IMR-90 (cell line): ENCODE measurements around the gene AK1. TPM values are rescaled to one million over a fixed set of nuclear protein-coding genes. Genes with fewer than 3 reads are reported as not detected.

ENCODE experiments used
- ATAC-seq: fragments of 200-7000 bp; cut with Tn5 transposase; 2 replicates; pipeline ENCODE4 v1.9.1; 2020; ENCODE audit warnings: low read depth, mild to moderate bottlenecking, moderate library complexity
- BruUV-seq: library from RNA; stranded (reverse); fragments of 400-500 nt; replicated peaks from 2 replicates; lab custom pipeline; 2021; lab: Mats Ljungman, UMichigan
- CTCF ChIA-PET: fragments of 300-600 bp; formaldehyde crosslinking; extraction: SDS; loops from one replicate; lab custom pipeline; 2021; ENCODE audit warnings: antibody characterized with exemption; lab: Yijun Ruan, JAX
- POLR2A ChIA-PET: fragments of 300-600 bp; sonication (Branson Sonifier 250); formaldehyde crosslinking; loops from one replicate; lab custom pipeline; 2022; ENCODE audit warnings: antibody characterized with exemption; ENCODE audit not compliant: unreplicated experiment; lab: Charles Lee
- DNase-seq: peaks from one replicate; pipeline ENCODE4 v3.0.0; 2013
- H2AFZ ChIP-seq: replicated peaks from 2 replicates; pipeline ENCODE3; 2013; ENCODE audit warnings: low read length, mild to moderate bottlenecking; ENCODE audit not compliant: poor library complexity
- H2AK5ac ChIP-seq: 2 replicates; pipeline ENCODE4 v1.6.1; 2013; ENCODE audit warnings: low read depth, low read length, inconsistent platforms
- H2AK9ac ChIP-seq: replicated peaks from 2 replicates; pipeline ENCODE3; 2013; ENCODE audit warnings: mild to moderate bottlenecking, low read depth, low read length, moderate library complexity; ENCODE audit not compliant: poor library complexity
- H2BK120ac ChIP-seq: 2 replicates; pipeline ENCODE4 v1.6.1; 2013; ENCODE audit warnings: low read depth, low read length, inconsistent platforms
- H2BK15ac ChIP-seq: 3 replicates; pipeline ENCODE4 v1.6.1; 2013; ENCODE audit warnings: low read depth, low read length, inconsistent platforms
- H2BK20ac ChIP-seq: 2 replicates; pipeline ENCODE4 v1.6.1; 2013; ENCODE audit warnings: low read depth, mild to moderate bottlenecking, inconsistent platforms, low read length, moderate library complexity
- H2BK5ac ChIP-seq: 2 replicates; pipeline ENCODE4 v1.6.1; 2013; ENCODE audit warnings: mild to moderate bottlenecking, low read depth, low read length, inconsistent platforms; ENCODE audit not compliant: poor library complexity, severe bottlenecking
- H3K14ac ChIP-seq: replicated peaks from 2 replicates; pipeline ENCODE4 v1.6.1; 2013; ENCODE audit warnings: low read depth, low read length, inconsistent platforms
- H3K18ac ChIP-seq: 2 replicates; pipeline ENCODE4 v1.6.1; 2013; ENCODE audit warnings: low read depth, low read length, control low read depth
- H3K23ac ChIP-seq: 2 replicates; pipeline ENCODE4 v1.6.1; 2013; ENCODE audit warnings: low read depth, low read length, inconsistent platforms
- H3K27ac ChIP-seq: 2 replicates; pipeline ENCODE4 v1.5.1; 2013; ENCODE audit warnings: mild to moderate bottlenecking, control low read depth, low read length; ENCODE audit not compliant: insufficient read depth
- H3K27me3 ChIP-seq: 2 replicates; pipeline ENCODE4 v1.6.1; 2013; ENCODE audit warnings: low read length; ENCODE audit not compliant: control insufficient read depth, insufficient read depth
- H3K36me3 ChIP-seq: 2 replicates; pipeline ENCODE4 v1.6.1; 2013; ENCODE audit warnings: low read length, mixed read lengths; ENCODE audit not compliant: control insufficient read depth, insufficient read depth
- H3K4ac ChIP-seq: 2 replicates; pipeline ENCODE4 v1.6.1; 2013; ENCODE audit warnings: low read depth, low read length, inconsistent platforms
- H3K4me1 ChIP-seq: 2 replicates; pipeline ENCODE4 v1.6.1; 2013; ENCODE audit warnings: low read length, mixed read lengths; ENCODE audit not compliant: control insufficient read depth, insufficient read depth
- H3K4me2 ChIP-seq: 2 replicates; pipeline ENCODE4 v1.6.1; 2013; ENCODE audit warnings: low read depth, mild to moderate bottlenecking, control low read depth, low read length, moderate library complexity
- H3K4me3 ChIP-seq: 2 replicates; pipeline ENCODE4 v1.5.1; 2013; ENCODE audit warnings: low read depth, mild to moderate bottlenecking, control low read depth, low read length, moderate library complexity; ENCODE audit not compliant: insufficient read depth
- H3K56ac ChIP-seq: 2 replicates; pipeline ENCODE4 v1.6.1; 2013; ENCODE audit warnings: low read length, inconsistent platforms; ENCODE audit not compliant: insufficient read depth; ENCODE audit errors: extremely low read depth
- H3K79me1 ChIP-seq, 2 experiments: 2 replicates each; pipeline ENCODE4 v1.6.1; 2013; ENCODE audit warnings: low read length in 2 of 2, inconsistent platforms in 1 of 2, low read depth in 1 of 2
- H3K9ac ChIP-seq: 2 replicates; pipeline ENCODE4 v1.6.1; 2013; ENCODE audit warnings: low read depth, low read length, control low read depth
- H3K9me1 ChIP-seq: 2 replicates; pipeline ENCODE4 v1.6.1; 2013; ENCODE audit warnings: low read length, inconsistent platforms; ENCODE audit not compliant: insufficient read depth
- H3K9me3 ChIP-seq: 2 replicates; pipeline ENCODE4 v1.6.1; 2013; ENCODE audit warnings: low read length; ENCODE audit not compliant: control insufficient read depth, insufficient read depth
- H4K20me1 ChIP-seq: 2 replicates; pipeline ENCODE4 v1.6.1; 2013; ENCODE audit warnings: low read length, inconsistent platforms; ENCODE audit not compliant: insufficient read depth
- H4K5ac ChIP-seq: 2 replicates; pipeline ENCODE4 v1.6.1; 2013; ENCODE audit warnings: mild to moderate bottlenecking, low read depth, low read length, control low read depth
- H4K8ac ChIP-seq, 2 experiments: 2 replicates each; pipeline ENCODE4 v1.6.1; 2013; ENCODE audit warnings: low read depth in 2 of 2, low read length in 2 of 2, control low read depth in 1 of 2, inconsistent platforms in 1 of 2
- H4K91ac ChIP-seq: 2 replicates; pipeline ENCODE4 v1.6.1; 2013; ENCODE audit warnings: low read depth, low read length, inconsistent platforms; ENCODE audit not compliant: insufficient read depth
- MAZ ChIP-seq: IDR thresholded peaks from 2 replicates; pipeline ENCODE4 v1.6.1; 2012; ENCODE audit warnings: low read depth, mild to moderate bottlenecking, low read length, improper control_type of control experiment, moderate library complexity, borderline replicate concordance
- SMC3 ChIP-seq: fragments of 150-350 bp; IDR thresholded peaks from 2 replicates; pipeline ENCODE4 v1.6.1; 2016; ENCODE audit warnings: low read depth, mild to moderate bottlenecking, antibody characterized with exemption, low read length, moderate library complexity
- WGBS, 2 experiments: methylation state at CpG; one replicate each; pipeline versions ENCODE4 v1.1.5 to v1.1.7; 2013; ENCODE audit warnings: missing lambda C conversion rate in 2 of 2; ENCODE audit not compliant: insufficient read length in 1 of 2; ENCODE audit errors: extremely low coverage in 2 of 2; 5-methylcytosine and 5-hydroxymethylcytosine counted together
- dilution Hi-C: fragments of 300-500 bp; cut with HindIII; formaldehyde crosslinking; loops from one replicate; pipeline ENCODE4 v1.14.3; 2018; ENCODE audit warnings: low sequenced_read_pairs; ENCODE audit not compliant: unreplicated experiment
- in situ Hi-C: fragments of 300-500 bp; cut with MboI; formaldehyde crosslinking; loops from 3 replicates; pipeline ENCODE4 v1.14.3; 2019; ENCODE audit warnings: low sequenced_read_pairs, inconsistent platforms, mixed read lengths
- intact Hi-C: fragments of 100-400 bp; cut with micrococcal nuclease; formaldehyde crosslinking; loops from 2 replicates; pipeline ENCODE4 v1.10.0; 2022
- polyA plus RNA-seq, 3 experiments: library from polyadenylated mRNA; depleted of rRNA; stranded (reverse); fragments of >200 nt; gene quantifications; 2 replicates each; pipeline ENCODE4 v1.2.3, GENCODE V29; 2012; ENCODE audit warnings: low replicate concordance in 1 of 3
- total RNA-seq: library from RNA; depleted of rRNA; stranded (reverse); fragments of >200 nt; gene quantifications from 2 replicates; pipeline ENCODE4 v1.2.3, GENCODE V29; 2012
- TF ChIP-seq, protein P1 (sequence below): conservative IDR thresholded peaks from 2 replicates; pipeline ENCODE4 v1.5.1; 2012; ENCODE audit warnings: mild to moderate bottlenecking, low read depth, low read length, improper control_type of control experiment

AK1 gene
- total and polyA plus RNA-seq, 2 of the 4 experiments (the other 2 are of a cell fraction): 44.8 to 119 TPM

DNA sequence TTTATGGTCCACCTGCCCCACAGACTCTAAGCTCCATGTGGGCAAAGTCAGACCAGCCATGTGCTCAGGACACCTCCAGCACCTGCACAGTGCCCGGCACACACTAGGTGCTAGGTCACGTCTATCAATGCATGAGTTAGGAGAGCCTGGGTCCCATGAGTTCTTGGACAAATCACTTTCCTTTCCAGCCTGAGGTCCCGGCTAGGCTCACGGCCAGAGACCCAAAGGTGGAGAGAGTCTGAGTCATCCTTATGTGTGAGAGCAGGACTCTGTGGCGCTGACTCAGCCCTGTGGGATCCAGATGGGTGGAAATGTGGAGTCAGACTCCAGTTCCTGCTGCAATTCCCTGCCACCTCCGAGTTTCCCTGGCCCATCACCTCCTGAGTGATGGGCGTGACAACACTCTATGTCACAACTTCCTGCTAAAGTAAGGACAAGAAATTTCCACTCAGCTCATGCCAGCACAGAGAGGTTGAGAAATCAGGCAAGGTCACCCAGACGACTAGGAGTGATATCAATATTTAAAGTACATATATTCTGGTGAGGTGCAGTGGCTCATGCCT is 41.9 kb upstream of the AK1 start (continued):
- no peak for TF ChIP-seq SMC3

DNA sequence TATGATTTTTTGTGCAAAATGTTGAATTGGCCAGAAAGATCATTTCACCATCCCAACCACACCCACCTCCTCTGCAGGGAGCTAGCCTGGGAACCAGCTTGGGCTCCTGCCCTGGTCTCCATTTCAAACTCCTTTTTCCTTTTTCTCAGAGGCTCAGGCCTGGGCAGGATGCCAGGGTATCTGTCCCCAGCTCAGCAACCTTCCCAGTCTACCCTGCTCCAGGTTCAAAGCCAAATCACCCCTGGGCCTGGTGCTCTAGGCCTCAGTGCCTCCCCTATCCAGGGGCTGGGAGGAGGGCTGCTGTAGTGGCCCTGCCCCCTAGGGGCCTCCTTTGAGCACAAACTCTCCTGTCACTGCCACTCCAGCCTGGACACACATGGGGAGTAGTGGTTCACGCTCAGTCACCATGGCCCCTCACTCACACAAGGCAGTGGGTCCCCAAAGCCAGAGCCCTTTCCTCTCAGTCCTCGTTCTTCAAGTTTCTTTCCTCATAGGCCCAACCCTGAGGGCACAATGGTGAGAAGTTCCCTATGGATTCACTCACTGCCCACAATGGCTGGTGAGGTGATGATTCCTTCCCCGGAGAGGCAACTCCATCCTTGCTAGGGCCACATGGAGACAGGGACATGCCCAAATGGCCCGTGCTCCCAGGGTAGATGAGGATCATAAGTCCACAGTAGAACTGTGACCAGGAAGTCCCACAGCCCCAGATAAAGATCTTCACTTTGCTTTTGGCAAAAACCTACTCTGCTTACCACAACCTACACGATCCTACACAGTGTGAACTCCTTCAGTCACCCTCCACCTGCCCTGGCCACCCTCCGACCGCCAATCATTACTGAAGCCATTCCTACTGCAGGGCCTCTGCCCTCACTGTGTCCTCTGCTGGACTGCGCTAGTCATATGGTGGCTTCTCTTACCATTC is 41.0 kb upstream of the AK1 start:
- ChIA-PET CTCF (interaction anchor here (1.4 kb wide), 1 partner anchor 184 kb away, joined by 6 read pairs; the partner anchor contains the start of gene TOR2A), POLR2A (no interaction called here)
- H2BK5ac ChIP-seq: peak overlapping the region; percentile 58
- no peak for DNase-seq
- peak overlapping the region; percentile 52 to 72 for H4K8ac ChIP-seq
- no peak overlapping the region; the same call in 1 of the 2 replicates for H3K56ac ChIP-seq
- no peak overlapping the region for H3K4me3 ChIP-seq
- peaks cover 30% of the 10 kb centered on the region for H3K4me1 ChIP-seq
- H2AK5ac ChIP-seq: peak overlapping the region; percentile 87
- no peak overlapping the region for H3K9ac ChIP-seq
- peak overlapping the region; percentile 56 for H3K23ac ChIP-seq
- 100% methylated on average over 3 of the region's 8 CpGs; no CpG with 5 or more reads in 1 of the 2 experiments for WGBS, 2 experiments
- no TSS peak for BruUV-seq
- peak overlapping the region; percentile 82 for H2AFZ ChIP-seq
- peak overlapping the region; percentile 96 for H2AK9ac ChIP-seq
- H3K9me1 ChIP-seq: peaks cover 17% of the 10 kb centered on the region
- H4K91ac ChIP-seq: peak overlapping the region; percentile 83
- H3K27me3 ChIP-seq: no peaks in the 10 kb centered on the region
- TF ChIP-seq MAZ: no peak
- TF ChIP-seq, protein P1, sequence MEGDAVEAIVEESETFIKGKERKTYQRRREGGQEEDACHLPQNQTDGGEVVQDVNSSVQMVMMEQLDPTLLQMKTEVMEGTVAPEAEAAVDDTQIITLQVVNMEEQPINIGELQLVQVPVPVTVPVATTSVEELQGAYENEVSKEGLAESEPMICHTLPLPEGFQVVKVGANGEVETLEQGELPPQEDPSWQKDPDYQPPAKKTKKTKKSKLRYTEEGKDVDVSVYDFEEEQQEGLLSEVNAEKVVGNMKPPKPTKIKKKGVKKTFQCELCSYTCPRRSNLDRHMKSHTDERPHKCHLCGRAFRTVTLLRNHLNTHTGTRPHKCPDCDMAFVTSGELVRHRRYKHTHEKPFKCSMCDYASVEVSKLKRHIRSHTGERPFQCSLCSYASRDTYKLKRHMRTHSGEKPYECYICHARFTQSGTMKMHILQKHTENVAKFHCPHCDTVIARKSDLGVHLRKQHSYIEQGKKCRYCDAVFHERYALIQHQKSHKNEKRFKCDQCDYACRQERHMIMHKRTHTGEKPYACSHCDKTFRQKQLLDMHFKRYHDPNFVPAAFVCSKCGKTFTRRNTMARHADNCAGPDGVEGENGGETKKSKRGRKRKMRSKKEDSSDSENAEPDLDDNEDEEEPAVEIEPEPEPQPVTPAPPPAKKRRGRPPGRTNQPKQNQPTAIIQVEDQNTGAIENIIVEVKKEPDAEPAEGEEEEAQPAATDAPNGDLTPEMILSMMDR: peak; percentile 8; the same call in 1 of the 2 replicates
- peaks cover 8% of the 10 kb centered on the region for H4K20me1 ChIP-seq
- peak overlapping the region; percentile 52 for H2BK120ac ChIP-seq
- 0 out of 2 replicates have a peak overlapping the region, but pooled peaks have one; percentile 7 for H3K18ac ChIP-seq
- H3K4me2 ChIP-seq: no peak overlapping the region
- H3K79me1 ChIP-seq: peaks cover 4 to 34% of the 10 kb centered on the region in 2 experiments
- peak overlapping the region; percentile 49 for H3K27ac ChIP-seq
- H3K4ac ChIP-seq: peak overlapping the region; percentile 71
- H2BK20ac ChIP-seq: peak overlapping the region; percentile 98
- intact Hi-C loops: loop anchor here (5.0 to 10.0 kb wide), 3 partner anchors 81 to 304 kb away; partner anchors contain the start of genes FPGS and STXBP1
- ATAC-seq: no peak
- no peaks in the 10 kb centered on the region for H3K9me3 ChIP-seq
- peaks cover 5% of the 10 kb centered on the region; the same call in 1 of the 2 replicates for H3K36me3 ChIP-seq
- H2BK15ac ChIP-seq: peak overlapping the region; percentile 78
- peak overlapping the region; percentile 62 for H3K14ac ChIP-seq
- peak overlapping the region; percentile 36; the same call in 1 of the 2 replicates for H4K5ac ChIP-seq
- in situ Hi-C loops: no loop called here
- dilution Hi-C loops: no loop called here
